LNCAP (cell line): ENCODE data around the gene CAMTA1.

ENCODE experiments used
- TF ChIP-seq, protein P1 (sequence below): fragments of 450-650 bp; IDR thresholded peaks from 2 replicates; pipeline ENCODE4 v1.5.1; 2017; ENCODE audit warnings: mild to moderate bottlenecking

Gene CAMTA1

GRCh38 chr1:7007902-7008301, 222.6 kb downstream of the CAMTA1 start:
- TF ChIP-seq, protein P1, sequence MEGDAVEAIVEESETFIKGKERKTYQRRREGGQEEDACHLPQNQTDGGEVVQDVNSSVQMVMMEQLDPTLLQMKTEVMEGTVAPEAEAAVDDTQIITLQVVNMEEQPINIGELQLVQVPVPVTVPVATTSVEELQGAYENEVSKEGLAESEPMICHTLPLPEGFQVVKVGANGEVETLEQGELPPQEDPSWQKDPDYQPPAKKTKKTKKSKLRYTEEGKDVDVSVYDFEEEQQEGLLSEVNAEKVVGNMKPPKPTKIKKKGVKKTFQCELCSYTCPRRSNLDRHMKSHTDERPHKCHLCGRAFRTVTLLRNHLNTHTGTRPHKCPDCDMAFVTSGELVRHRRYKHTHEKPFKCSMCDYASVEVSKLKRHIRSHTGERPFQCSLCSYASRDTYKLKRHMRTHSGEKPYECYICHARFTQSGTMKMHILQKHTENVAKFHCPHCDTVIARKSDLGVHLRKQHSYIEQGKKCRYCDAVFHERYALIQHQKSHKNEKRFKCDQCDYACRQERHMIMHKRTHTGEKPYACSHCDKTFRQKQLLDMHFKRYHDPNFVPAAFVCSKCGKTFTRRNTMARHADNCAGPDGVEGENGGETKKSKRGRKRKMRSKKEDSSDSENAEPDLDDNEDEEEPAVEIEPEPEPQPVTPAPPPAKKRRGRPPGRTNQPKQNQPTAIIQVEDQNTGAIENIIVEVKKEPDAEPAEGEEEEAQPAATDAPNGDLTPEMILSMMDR = no peak

DNA sequence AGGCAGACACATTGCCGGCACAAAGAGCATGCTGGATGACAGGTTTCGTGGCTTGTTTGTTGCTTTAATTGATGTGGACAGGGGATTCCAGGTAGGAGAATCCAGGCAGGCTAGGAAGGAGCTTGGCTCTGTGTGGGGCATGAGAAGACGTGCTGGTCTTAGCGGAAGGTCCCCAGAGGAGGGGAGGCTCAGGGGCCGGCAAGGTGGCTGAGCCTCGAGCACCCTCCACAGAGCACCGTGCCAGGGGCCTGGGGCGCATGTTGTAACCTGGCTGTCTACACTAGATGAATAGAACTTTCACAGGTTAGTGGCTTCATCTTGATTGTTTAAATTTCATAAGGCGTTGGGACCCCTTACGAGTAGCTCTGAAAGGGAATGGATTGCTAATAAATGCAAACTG, 223.1 kb downstream of the CAMTA1 start:
- TF ChIP-seq, protein P1 = no peak

DNA sequence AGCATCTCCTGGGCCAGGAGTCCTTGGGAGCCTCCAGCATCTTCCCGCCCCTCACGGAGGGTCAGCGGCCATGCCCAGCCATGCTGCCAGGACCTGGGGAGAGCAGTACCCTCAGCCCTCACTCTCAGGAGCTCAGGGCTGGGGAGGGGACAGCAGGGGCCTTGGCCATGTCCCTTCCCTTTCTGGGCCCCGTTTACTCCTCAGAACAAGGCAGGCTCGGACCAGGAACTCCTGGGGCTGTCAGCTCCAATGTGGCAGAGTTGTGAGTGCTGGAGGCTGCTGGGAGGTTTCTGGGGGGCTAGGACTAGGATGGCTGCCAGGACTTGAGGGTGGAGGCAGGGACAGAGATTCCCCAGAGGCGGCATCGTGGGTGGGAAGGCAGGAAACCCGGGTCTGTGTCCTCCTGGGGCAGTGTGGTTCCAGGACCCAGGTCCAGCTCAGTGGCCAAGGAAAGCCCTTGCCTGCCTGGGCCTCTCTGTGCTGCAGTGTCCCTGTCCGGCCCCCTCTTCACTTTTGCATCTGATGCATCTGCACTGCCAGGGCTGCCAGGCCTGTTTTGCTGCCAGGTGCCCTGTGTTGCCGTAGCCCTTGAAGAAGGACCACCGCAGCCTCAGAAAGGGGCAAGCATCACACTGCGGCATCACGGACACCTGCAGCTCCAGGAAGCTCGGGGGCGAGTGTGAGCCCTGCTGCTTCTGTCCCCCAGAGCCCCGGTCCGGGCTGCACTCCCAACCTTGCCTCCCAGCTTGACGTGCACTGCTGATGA, 223.9 kb downstream of the CAMTA1 start:
- TF ChIP-seq, protein P1 = no peak

DNA sequence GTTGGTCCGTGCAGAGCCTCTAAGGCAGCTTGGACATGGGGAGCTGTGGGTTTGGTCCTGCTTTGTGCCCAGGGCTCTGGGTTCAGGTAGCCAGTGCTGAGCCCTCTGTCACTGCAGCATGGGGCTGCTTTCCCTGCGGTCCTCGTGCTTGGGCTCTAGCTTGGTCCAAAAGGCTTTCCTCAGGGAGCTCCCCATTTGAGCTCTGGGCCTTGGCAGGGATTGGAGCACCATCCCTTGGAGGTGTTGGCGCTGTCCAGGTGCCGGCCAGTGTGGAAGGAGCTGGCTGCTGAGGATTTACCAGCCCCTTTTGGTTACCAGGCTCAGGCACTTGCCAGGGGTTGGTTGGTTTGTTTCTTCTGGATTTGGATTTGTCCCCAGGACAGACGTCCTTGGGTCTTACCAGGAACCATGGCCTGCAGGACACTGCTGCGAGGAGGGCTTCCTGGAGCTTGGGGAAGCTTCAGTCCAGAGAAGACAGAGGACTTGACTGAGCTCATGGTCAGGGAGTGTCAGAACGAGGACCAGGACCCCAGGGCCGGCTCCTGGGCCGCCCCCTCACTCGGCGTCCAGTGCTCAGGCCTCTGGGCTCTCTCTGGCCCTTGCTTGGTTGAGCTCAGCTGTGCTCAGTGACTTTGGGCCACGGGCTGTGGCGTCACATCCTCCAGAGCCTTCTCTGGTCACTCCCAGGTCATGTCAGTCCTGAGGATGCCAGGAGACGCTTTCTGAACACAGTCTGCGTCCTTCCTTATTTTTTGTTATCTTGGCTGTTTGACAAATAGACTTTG, 224.7 kb downstream of the CAMTA1 start:
- TF ChIP-seq, protein P1 = no peak

- TF ChIP-seq, protein P1 = no peak
Observed at GRCh38 chr1:7010534-7011200, 225.4 kb downstream of the CAMTA1 start.

DNA sequence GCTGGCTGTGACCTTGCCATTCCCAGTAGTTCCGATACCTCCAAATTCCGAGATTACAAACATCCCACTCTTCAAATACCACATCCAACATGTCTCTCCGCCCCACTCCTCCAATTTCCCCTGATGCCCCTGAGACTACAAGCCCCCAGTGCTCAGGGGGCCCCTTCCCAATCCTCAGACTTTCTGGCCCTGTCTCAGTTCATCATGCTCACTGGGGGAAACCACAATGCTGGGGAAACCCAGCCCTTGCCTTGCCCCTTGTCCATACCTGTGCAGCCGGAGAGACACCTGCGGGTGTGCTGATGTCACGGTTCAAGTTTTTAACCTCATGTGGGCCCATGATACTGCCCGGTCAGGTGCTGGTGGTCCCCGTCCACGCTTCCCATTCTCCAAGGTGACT, 226.6 kb downstream of the CAMTA1 start:
- TF ChIP-seq, protein P1 = no peak

GRCh38 chr1:7012461-7012924, 227.2 kb downstream of the CAMTA1 start:
- TF ChIP-seq, protein P1 = no peak
